ENCODE measurements around the gene MRPS16.

- no peak for TF ChIP-seq CTCF (IDR thresholded peaks at IDR 0.05; ENCODE audit: insufficient read depth, low read depth, low read length)
- TF ChIP-seq EZH2 (IDR thresholded peaks at IDR 0.05; ENCODE audit: insufficient read depth, low read length) = no peak
These were observed 31.5 kb downstream of the MRPS16 start for GRCh38 chr10:73220989-73221388.
